Effector memory CD4-positive, alpha-beta T cell (primary cell): ENCODE measurements around the gene GNAO1.

ENCODE experiments used
- DNase-seq, 3 donors: peaks; one replicate each; pipeline ENCODE4 v3.0.0-alpha.2; 2020
- H3K27ac ChIP-seq: 2 replicates; pipeline ENCODE4 v1.7.0; 2013; ENCODE audit warnings: mild to moderate bottlenecking, low read length, moderate library complexity; ENCODE audit not compliant: insufficient read depth, poor library complexity, severe bottlenecking
- H3K27me3 ChIP-seq: replicated peaks from 2 replicates; pipeline ENCODE4 v1.7.0; 2013; ENCODE audit warnings: mild to moderate bottlenecking, low read length; ENCODE audit not compliant: insufficient read depth, control insufficient read depth, poor library complexity, severe bottlenecking
- H3K36me3 ChIP-seq: 2 replicates; pipeline ENCODE4 v1.7.0; 2013; ENCODE audit warnings: mild to moderate bottlenecking, low read length, moderate library complexity; ENCODE audit not compliant: control insufficient read depth, insufficient read depth
- H3K4me1 ChIP-seq: 2 replicates; pipeline ENCODE4 v1.7.0; 2013; ENCODE audit warnings: low read length, mild to moderate bottlenecking; ENCODE audit not compliant: control insufficient read depth, insufficient read depth, poor library complexity, severe bottlenecking
- H3K4me3 ChIP-seq: 2 replicates; pipeline ENCODE4 v1.7.0; 2013; ENCODE audit warnings: low read length, low read depth, mild to moderate bottlenecking; ENCODE audit not compliant: insufficient read depth, poor library complexity, severe bottlenecking
- H3K9me3 ChIP-seq: 2 replicates; pipeline ENCODE4 v1.7.0; 2013; ENCODE audit warnings: mild to moderate bottlenecking, low read length, moderate library complexity; ENCODE audit not compliant: control insufficient read depth
- total RNA-seq, 3 donors: gene quantifications; one replicate each; lab custom pipeline; 2026; lab: John Stamatoyannopoulos, UW

GNAO1 gene
- 5.4 to 11.2 (median 7.3) reads per million in 3 donors for total RNA-seq

DNA sequence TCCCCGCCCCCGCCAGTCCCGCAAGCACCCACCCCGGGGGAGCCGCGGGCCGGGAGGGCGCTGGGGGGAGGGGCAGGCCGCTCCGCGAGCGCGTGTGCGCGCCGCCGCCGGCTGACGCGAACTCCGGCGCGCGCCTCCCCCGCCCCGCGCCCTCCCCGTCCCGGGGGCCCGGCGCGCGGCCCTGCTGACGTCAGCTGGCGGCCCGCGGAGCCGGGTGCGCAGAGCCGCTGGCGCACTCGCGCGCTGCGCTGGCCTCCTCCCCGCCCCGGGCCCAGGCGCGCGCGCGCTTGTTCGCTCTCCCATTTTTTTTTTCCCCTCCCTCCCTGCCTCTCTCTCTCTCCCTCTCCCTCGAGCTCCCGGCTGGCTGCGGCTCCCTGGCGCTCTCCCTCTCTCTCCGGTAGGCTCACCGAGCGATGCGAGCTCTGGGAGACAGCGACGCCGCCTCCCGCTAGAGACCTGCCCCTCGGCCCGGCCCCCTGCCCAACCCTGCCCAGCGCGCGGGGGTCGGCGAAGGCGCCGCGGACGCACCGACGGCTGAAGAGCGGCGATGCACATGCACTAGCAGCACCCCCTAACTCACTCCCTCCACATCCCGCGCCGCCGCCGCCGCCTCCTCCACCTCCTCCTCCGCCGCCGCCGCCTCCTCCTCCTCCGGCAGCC lies at the start of gene GNAO1:
TSS of gene GNAO1 (plus strand) at position 334 of the 660 bp plus-strand sequence. CDS start 747 bp downstream, outside the sequence.
- DNase-seq = peak; percentile 55 to 65 (median 61)
- peak within 1 kb of the TSS; percentile 79 for H3K4me3 ChIP-seq
- H3K9me3 ChIP-seq = no peaks in the 10 kb centered on the region
- H3K4me1 ChIP-seq = peaks cover 27% of the 10 kb centered on the region
- no peaks in the 10 kb centered on the region for H3K36me3 ChIP-seq
- H3K27me3 ChIP-seq = peaks cover 5% of the 10 kb centered on the region
- peak within 1 kb of the TSS; percentile 40 for H3K27ac ChIP-seq

DNA sequence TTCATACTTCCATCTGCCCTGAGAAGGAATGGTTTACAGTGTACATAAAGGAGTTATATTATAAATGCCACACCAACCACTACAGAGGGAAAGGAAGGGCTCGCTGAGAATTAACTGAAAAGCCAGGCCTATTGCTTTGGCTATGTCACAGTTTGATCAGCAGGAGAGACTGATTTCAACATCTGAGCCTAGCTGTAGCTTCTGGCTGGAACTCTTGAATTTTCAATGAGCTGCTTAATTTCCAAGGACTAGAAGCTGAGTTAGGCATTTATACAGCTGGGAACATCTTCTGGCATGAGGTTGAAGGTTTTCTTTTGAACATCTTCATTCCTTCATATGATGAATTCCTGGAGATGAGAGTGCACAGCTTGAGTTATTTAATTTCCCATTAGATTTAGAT lies 47.6 kb upstream of the GNAO1 start:
- H3K4me3 ChIP-seq = no peak overlapping the region
- H3K27ac ChIP-seq = no peak overlapping the region
- no peaks in the 10 kb centered on the region for H3K9me3 ChIP-seq
- no peaks in the 10 kb centered on the region for H3K36me3 ChIP-seq
- DNase-seq = no peak
- no peaks in the 10 kb centered on the region for H3K4me1 ChIP-seq
- H3K27me3 ChIP-seq = no peaks in the 10 kb centered on the region

DNA sequence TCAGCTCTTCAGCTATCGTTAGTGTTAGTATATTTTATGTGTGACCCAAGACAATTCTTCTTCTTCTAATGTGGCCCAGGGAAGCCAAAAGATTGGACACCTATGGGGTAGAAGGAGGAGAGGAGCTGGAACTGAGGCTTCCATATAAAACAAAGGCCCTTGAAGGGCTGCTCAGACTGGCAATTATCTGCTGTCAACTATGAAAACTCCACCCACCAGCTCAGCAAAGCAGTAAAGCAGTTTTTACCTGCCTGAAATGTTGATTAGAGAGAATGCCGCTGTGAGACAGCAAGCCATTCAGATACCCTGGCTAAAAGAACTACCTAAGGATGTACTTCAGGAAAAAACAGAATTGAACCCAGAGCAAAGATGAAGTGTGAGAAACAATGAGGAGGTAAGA lies 45.9 kb upstream of the GNAO1 start:
- no peaks in the 10 kb centered on the region for H3K9me3 ChIP-seq
- H3K4me3 ChIP-seq = no peak overlapping the region
- no peaks in the 10 kb centered on the region for H3K36me3 ChIP-seq
- H3K27ac ChIP-seq = no peak overlapping the region
- no peak for DNase-seq
- no peaks in the 10 kb centered on the region for H3K4me1 ChIP-seq
- no peaks in the 10 kb centered on the region for H3K27me3 ChIP-seq

DNA sequence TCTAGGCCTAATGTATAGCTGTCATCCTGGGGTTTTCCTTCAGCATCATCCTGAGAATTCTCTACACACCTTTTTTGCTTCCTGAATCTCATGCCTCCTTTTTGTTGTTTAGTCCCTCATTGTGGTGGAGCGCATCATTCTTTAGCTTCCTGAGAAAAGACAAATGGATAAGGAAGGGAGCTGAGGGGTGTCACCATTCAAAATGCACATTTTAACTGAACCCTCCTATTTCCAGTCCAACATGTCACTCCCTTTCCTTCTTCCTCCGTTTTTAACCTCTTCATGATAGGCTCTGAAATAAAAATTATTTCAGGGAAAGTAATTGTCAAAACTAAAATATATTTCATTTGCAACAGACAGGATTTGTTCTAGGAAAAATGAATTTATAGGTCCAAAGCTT lies 39.7 kb upstream of the GNAO1 start:
- DNase-seq = no peak
- Histone ChIP-seq H3K9me3 (no peaks in the 10 kb centered on the region), H3K4me1 (no peaks in the 10 kb centered on the region), H3K27ac (no peak overlapping the region), H3K27me3 (no peaks in the 10 kb centered on the region), H3K4me3 (no peak overlapping the region), H3K36me3 (no peaks in the 10 kb centered on the region)

DNA sequence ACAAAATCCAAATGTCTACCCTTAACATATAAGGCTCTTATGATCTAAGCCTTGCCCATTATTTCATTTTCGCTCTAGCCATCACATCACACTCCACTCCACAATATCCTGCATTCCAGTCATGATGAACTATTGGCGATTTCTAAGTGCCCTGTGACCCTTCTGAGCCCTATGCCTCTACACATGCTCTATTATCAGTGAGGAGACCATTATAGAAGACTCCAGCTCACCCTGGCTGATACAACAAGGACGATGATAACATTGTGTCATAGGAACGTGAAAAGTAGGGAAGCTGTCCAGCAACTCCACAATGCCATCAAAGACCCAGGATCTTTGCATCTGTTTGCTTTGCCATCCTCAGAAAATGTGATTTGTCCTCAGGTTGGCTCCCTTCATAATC lies 29.6 kb upstream of the GNAO1 start:
- Histone ChIP-seq H3K36me3 (no peaks in the 10 kb centered on the region), H3K27me3 (no peaks in the 10 kb centered on the region), H3K4me1 (no peaks in the 10 kb centered on the region), H3K27ac (no peak overlapping the region), H3K9me3 (no peaks in the 10 kb centered on the region), H3K4me3 (no peak overlapping the region)
- no peak for DNase-seq

DNA sequence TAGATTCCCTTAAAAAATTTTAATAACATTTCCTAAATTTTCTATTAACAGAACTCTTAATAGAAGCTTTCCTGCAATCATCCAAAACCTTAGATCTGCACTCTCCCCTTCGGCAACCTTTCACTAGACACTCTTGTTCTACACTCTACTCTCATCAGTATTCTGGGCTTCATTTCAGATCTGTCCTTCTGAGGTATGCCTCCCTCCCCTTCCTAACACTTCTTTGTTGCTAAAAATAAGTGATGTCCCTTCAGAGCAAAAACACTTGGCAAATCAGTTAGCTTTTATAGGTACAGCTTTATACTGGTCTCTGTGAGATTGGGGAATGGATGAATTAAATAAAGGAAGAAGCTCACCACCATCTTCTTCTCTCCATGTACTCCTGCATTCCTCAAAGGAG lies 28.2 kb upstream of the GNAO1 start:
- no peak for DNase-seq
- Histone ChIP-seq H3K27me3 (no peaks in the 10 kb centered on the region), H3K9me3 (no peaks in the 10 kb centered on the region), H3K27ac (no peak overlapping the region), H3K4me3 (no peak overlapping the region), H3K4me1 (no peaks in the 10 kb centered on the region), H3K36me3 (no peaks in the 10 kb centered on the region)

DNA sequence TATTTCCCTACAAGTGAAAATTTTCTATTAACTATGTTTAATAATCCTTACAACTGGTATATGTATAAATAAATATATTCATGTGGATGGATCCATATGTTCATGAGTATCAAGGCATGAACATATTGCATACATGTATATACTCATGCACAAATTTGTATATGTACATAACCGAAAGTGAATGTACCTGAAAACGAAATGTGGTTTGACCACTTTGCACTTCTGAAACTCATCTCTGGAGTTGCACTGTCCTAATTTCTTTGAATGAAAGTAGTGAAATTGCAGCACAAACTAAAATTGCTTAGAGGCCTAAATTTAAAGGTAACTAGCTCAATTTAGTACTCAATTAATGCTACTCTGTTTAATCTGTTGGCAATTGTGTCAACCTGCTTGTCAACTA lies 27.4 kb upstream of the GNAO1 start:
- no peaks in the 10 kb centered on the region for H3K9me3 ChIP-seq
- DNase-seq = no peak
- H3K27me3 ChIP-seq = no peaks in the 10 kb centered on the region
- no peak overlapping the region for H3K4me3 ChIP-seq
- no peak overlapping the region for H3K27ac ChIP-seq
- H3K36me3 ChIP-seq = no peaks in the 10 kb centered on the region
- H3K4me1 ChIP-seq = no peaks in the 10 kb centered on the region

DNA sequence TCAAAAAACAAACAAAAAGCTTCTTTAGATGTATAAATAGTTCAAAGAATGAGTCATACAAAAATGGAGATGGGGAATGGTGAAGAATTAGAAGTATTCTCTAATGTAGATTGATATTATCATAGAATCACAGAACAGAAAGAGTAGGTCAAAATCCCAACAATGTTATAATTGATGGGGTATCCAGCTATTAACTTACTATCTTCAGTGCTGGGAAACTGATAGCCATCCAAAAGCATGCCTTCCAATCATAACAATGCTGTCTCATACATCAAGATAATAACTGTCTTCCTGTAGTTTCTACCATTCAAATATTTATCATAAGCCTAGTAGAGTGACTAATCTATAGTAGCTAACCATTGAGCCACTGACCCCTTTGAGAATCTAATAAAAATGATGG lies 26.7 kb upstream of the GNAO1 start:
- H3K27ac ChIP-seq = no peak overlapping the region
- H3K36me3 ChIP-seq = no peaks in the 10 kb centered on the region
- no peaks in the 10 kb centered on the region for H3K4me1 ChIP-seq
- H3K4me3 ChIP-seq = no peak overlapping the region
- no peak for DNase-seq
- no peaks in the 10 kb centered on the region for H3K9me3 ChIP-seq
- H3K27me3 ChIP-seq = no peaks in the 10 kb centered on the region

DNA sequence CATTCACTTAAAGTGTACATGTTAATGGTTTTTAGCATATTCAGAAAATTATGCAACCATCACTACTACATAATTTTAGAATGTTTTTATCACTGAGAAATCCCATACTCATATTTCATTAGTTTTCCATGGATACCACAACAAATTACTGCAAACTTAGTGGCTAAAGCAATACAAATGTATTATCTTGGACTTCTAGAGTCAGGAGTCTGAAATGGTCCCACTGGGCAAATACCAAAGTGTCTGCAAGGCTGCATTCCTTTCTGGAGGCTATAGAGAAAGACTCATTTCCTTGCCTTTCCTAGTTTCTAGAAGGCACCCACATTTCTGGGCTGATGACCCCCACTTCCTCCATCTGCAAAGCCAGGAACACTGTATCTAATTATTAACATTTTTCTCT lies 16.9 kb upstream of the GNAO1 start:
- Histone ChIP-seq H3K4me3 (no peak overlapping the region), H3K27me3 (no peaks in the 10 kb centered on the region), H3K4me1 (no peaks in the 10 kb centered on the region), H3K36me3 (no peaks in the 10 kb centered on the region), H3K27ac (no peak overlapping the region), H3K9me3 (no peaks in the 10 kb centered on the region)
- no peak for DNase-seq

DNA sequence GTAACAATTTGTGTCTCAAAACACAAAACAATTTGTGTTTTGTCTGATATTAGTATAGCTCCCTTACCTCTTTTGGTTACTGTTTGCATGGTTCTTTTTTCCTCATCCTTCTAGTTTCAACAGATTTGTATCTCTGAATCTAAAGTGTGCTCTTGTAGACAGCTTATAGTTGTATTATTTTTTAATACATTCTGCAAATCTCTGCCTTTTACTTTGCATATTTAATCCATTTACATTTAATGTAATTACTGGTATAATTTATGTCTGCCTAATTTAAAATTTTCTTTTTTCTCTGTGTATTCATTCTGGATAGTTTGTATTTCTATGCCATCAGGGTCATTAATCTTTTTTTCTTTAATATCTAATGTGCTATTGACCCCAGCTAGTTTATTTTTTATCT lies 9.9 kb upstream of the GNAO1 start:
- Histone ChIP-seq H3K4me1 (no peaks in the 10 kb centered on the region), H3K4me3 (no peak overlapping the region), H3K9me3 (no peaks in the 10 kb centered on the region), H3K36me3 (no peaks in the 10 kb centered on the region), H3K27me3 (no peaks in the 10 kb centered on the region), H3K27ac (no peak overlapping the region)
- no peak for DNase-seq
